ENCODE results near the gene IQCE. TPM values are rescaled to one million over a fixed set of nuclear protein-coding genes. Genes with fewer than 3 reads are reported as not detected.

The IQCE gene
- total RNA-seq, 1 experiment from 2014 or later, result 0.93 TPM

DNA sequence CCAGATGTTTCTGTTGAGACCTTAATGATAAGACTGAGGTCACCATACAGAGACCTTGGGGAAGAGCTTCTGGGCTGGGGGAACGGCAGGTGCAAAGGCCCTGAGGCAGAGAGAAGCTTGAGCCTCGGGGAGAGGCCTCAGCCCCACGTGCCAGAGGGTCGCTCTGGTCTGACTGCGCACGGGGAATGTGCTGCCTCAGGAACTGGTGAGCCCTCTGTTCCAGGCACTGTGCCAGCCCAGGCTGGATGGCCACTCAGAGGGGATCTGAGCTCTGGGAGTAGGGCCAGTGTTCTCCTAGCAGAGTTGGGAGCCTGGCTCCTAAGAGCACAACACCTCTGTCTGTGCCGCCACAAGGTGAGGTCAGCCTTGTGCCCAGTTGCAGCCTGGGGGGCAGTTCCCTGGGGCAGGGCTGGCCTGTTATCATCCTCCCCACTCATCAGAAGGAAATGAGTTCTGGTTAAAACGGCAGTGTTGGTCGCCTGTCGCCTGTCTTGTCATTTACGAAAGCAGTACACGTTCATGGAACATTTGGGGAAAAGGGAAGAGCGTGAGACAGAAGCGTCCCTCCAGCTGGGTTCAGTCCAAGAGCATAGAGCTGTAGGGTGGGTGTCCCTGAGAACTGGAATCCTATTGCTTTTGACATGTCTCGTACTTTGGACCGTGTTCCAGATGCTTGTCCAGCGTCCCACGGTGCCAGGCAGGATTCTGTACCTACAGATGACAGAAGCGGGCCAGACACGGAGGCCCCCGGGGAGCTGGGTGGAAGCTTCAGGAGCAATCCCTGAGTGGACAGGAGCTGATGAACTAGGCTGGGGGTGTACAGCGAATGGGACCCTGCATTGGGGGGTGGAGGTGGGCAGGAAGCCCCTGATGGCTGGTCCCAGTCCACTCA lies 77.3 kb downstream of the IQCE start:
- no peak overlapping the region for H3K4me3 ChIP-seq (ENCODE audit: low read length)

DNA sequence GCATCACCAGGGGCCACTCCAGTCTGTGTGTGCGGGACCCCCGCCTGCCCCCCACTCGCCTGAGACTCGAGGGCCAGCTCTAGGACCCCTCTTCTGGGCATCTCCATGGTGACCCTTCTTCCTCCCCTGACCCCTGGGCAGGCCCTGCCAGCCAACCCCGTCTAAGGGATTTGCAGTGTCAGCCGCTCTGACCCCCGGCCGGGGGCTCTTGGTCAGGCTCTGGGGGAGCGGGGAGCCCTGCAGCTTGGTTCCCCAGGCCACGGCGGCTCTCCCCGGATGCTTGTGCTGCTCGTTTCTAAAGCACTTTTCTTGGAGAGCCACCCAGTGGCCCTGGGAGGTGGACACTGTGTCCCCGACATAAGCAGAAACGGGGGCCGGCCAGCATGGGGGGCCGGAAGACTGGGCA lies 78.3 kb downstream of the IQCE start:
- Histone ChIP-seq H3K27ac (ENCODE audit: low read length) (no peak overlapping the region), H3K9ac (ENCODE audit: low read length) (no peak overlapping the region), H3K9me3 (ENCODE audit: low read length) (no peaks in the 10 kb centered on the region), H3K79me2 (ENCODE audit: low read length) (no peaks in the 10 kb centered on the region), H2AFZ (ENCODE audit: low read length) (no peak overlapping the region), H3K36me3 (ENCODE audit: insufficient read depth, low read length) (no peaks in the 10 kb centered on the region), H3K9me2 (replicated peaks; ENCODE audit: insufficient read depth, low read length) (no peaks in the 10 kb centered on the region), H3K27me3 (ENCODE audit: low read length) (no peaks in the 10 kb centered on the region), H3K4me1 (ENCODE audit: low read length) (peaks cover 18% of the 10 kb centered on the region), H3K4me2 (ENCODE audit: low read depth, low read length, poor library complexity, severe bottlenecking) (no peak overlapping the region), H3K4me3 (ENCODE audit: low read length) (no peak overlapping the region), H4K20me1 (ENCODE audit: insufficient read depth, low read depth, low read length) (peaks cover 13% of the 10 kb centered on the region; the same call in 1 of the 2 replicates)
- no peak for DNase-seq

More for the DNA sequence above, 77.3 kb downstream of the IQCE start:
- Histone ChIP-seq H3K9me2 (replicated peaks; ENCODE audit: insufficient read depth, low read length) (no peaks in the 10 kb centered on the region), H3K4me1 (ENCODE audit: low read length) (peaks cover 23% of the 10 kb centered on the region), H3K79me2 (ENCODE audit: low read length) (no peaks in the 10 kb centered on the region), H3K36me3 (ENCODE audit: insufficient read depth, low read length) (no peaks in the 10 kb centered on the region), H3K27ac (ENCODE audit: low read length) (no peak overlapping the region), H3K4me2 (ENCODE audit: low read depth, low read length, poor library complexity, severe bottlenecking) (no peak overlapping the region), H4K20me1 (ENCODE audit: insufficient read depth, low read depth, low read length) (peaks cover 11% of the 10 kb centered on the region; the same call in 1 of the 2 replicates), H3K9me3 (ENCODE audit: low read length) (no peaks in the 10 kb centered on the region), H3K27me3 (ENCODE audit: low read length) (no peaks in the 10 kb centered on the region), H3K9ac (ENCODE audit: low read length) (no peak overlapping the region), H2AFZ (ENCODE audit: low read length) (no peak overlapping the region)
- DNase-seq, result no peak

- no peaks in the 10 kb centered on the region for H3K9me2 ChIP-seq (replicated peaks; ENCODE audit: insufficient read depth, low read length)
- no peak overlapping the region for H3K9ac ChIP-seq (ENCODE audit: low read length)
- H3K9me3 ChIP-seq (ENCODE audit: low read length), result no peaks in the 10 kb centered on the region
- H3K27me3 ChIP-seq (ENCODE audit: low read length), result no peaks in the 10 kb centered on the region
- no peaks in the 10 kb centered on the region for H3K79me2 ChIP-seq (ENCODE audit: low read length)
- no peaks in the 10 kb centered on the region for H3K36me3 ChIP-seq (ENCODE audit: insufficient read depth, low read length)
- peaks cover 12% of the 10 kb centered on the region for H3K4me1 ChIP-seq (ENCODE audit: low read length)
- H3K4me2 ChIP-seq (ENCODE audit: low read depth, low read length, poor library complexity, severe bottlenecking), result no peak overlapping the region
- no peak overlapping the region for H3K4me3 ChIP-seq (ENCODE audit: low read length)
- no peak overlapping the region for H3K27ac ChIP-seq (ENCODE audit: low read length)
- H4K20me1 ChIP-seq (ENCODE audit: insufficient read depth, low read depth, low read length), result peaks cover 8% of the 10 kb centered on the region; the same call in 1 of the 2 replicates
- no peak for DNase-seq
- H2AFZ ChIP-seq (ENCODE audit: low read length), result no peak overlapping the region
Observed at GRCh38 chr7:2637505-2638223, 78.9 kb downstream of the IQCE start.

GRCh38 chr7:2638224-2638991 lies 79.6 kb downstream of the IQCE start:
- H3K79me2 ChIP-seq (ENCODE audit: low read length), result no peaks in the 10 kb centered on the region
- no peak overlapping the region for H3K27ac ChIP-seq (ENCODE audit: low read length)
- H3K27me3 ChIP-seq (ENCODE audit: low read length), result no peaks in the 10 kb centered on the region
- no peak overlapping the region for H2AFZ ChIP-seq (ENCODE audit: low read length)
- no peak overlapping the region for H3K4me3 ChIP-seq (ENCODE audit: low read length)
- no peak for DNase-seq
- H3K9me3 ChIP-seq (ENCODE audit: low read length), result no peaks in the 10 kb centered on the region
- H3K9me2 ChIP-seq (replicated peaks; ENCODE audit: insufficient read depth, low read length), result no peaks in the 10 kb centered on the region
- no peak overlapping the region for H3K4me2 ChIP-seq (ENCODE audit: low read depth, low read length, poor library complexity, severe bottlenecking)
- H3K4me1 ChIP-seq (ENCODE audit: low read length), result peaks cover 5% of the 10 kb centered on the region; the same call in 1 of the 2 replicates
- H4K20me1 ChIP-seq (ENCODE audit: insufficient read depth, low read depth, low read length), result peaks cover 3% of the 10 kb centered on the region; the same call in 1 of the 2 replicates
- no peaks in the 10 kb centered on the region for H3K36me3 ChIP-seq (ENCODE audit: insufficient read depth, low read length)
- H3K9ac ChIP-seq (ENCODE audit: low read length), result no peak overlapping the region

DNA sequence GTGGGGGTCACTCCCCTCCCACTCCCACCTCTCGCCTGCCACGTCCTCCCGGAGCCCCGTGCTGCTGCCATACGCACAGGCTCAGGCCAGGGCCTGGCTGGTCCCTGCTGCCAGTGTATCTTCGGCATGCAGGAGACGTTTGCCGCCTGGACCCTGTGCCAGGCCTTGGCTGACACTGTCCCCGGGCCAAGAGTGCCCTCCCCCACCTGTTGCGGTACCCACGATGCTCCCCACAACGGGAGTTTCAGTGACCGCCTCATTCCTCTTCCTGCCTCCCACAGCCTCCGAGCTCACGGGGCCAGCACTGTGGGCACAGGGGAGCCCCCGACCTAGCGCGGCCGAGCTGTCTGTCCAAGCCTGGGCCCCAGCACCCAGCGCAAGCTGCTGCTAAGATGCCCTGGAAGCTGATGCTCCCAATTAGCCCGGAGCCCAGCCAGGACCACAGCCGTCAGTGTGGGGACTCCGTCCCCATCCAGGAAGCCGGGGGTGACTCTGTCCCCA lies 80.5 kb downstream of the IQCE start:
- Histone ChIP-seq H3K27me3 (ENCODE audit: low read length) (no peaks in the 10 kb centered on the region), H3K9me3 (ENCODE audit: low read length) (no peaks in the 10 kb centered on the region), H3K27ac (ENCODE audit: low read length) (no peak overlapping the region), H3K36me3 (ENCODE audit: insufficient read depth, low read length) (no peaks in the 10 kb centered on the region), H3K79me2 (ENCODE audit: low read length) (no peaks in the 10 kb centered on the region), H3K9me2 (replicated peaks; ENCODE audit: insufficient read depth, low read length) (no peaks in the 10 kb centered on the region), H3K4me1 (ENCODE audit: low read length) (peaks cover 5% of the 10 kb centered on the region; the same call in 1 of the 2 replicates), H2AFZ (ENCODE audit: low read length) (no peak overlapping the region), H3K9ac (ENCODE audit: low read length) (no peak overlapping the region), H3K4me2 (ENCODE audit: low read depth, low read length, poor library complexity, severe bottlenecking) (no peak overlapping the region), H3K4me3 (ENCODE audit: low read length) (no peak overlapping the region), H4K20me1 (ENCODE audit: insufficient read depth, low read depth, low read length) (peaks cover 3% of the 10 kb centered on the region; the same call in 1 of the 2 replicates)
- no peak for DNase-seq

DNA sequence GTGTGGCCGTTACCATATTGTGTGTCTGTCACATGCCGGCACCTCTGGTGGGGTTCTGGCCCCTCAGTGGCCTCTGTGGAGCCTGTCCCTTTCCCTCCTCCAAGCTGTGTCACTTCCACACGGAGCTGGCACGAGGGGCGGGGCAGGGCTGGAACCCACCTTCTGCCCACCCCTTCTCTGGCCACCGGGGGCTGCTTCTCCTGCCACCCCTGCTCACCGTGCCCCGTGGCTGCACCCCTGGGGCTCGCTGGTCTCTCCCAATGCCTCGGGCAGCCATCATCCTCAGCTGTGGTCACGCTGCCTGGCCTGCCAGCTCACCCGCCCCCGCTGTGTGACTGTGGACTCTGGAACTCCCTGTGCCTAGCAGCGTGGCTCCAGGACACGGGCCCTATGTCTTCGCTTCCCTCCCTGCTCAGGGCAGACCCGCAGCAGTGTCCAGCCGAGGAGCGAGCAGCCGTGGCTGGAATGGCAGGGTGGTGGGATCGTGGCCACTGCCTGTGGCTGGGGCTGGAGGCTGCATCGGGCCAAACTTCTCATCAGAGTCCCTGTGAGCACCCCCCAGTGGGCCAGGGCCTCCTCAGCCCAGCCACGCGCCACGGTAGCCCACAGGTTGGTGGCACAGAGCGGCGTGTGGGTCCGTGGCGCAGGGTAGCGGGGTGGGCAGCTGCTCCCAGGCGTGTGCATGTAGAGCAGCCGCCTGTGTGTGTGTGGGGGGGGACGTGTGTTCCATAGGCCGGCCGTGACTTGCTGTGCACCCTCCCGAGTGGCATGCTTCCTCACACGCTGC lies 81.1 kb downstream of the IQCE start:
- H3K36me3 ChIP-seq (ENCODE audit: insufficient read depth, low read length), result no peaks in the 10 kb centered on the region
- H3K9ac ChIP-seq (ENCODE audit: low read length), result no peak overlapping the region
- H3K27me3 ChIP-seq (ENCODE audit: low read length), result no peaks in the 10 kb centered on the region
- H3K79me2 ChIP-seq (ENCODE audit: low read length), result no peaks in the 10 kb centered on the region
- H4K20me1 ChIP-seq (ENCODE audit: insufficient read depth, low read depth, low read length), result peaks cover 3% of the 10 kb centered on the region; the same call in 1 of the 2 replicates
- no peaks in the 10 kb centered on the region for H3K9me2 ChIP-seq (replicated peaks; ENCODE audit: insufficient read depth, low read length)
- H3K4me1 ChIP-seq (ENCODE audit: low read length), result peaks cover 9% of the 10 kb centered on the region
- DNase-seq, result no peak
- H3K4me3 ChIP-seq (ENCODE audit: low read length), result no peak overlapping the region
- no peak overlapping the region for H3K27ac ChIP-seq (ENCODE audit: low read length)
- H2AFZ ChIP-seq (ENCODE audit: low read length), result no peak overlapping the region
- H3K9me3 ChIP-seq (ENCODE audit: low read length), result no peaks in the 10 kb centered on the region
- no peak overlapping the region for H3K4me2 ChIP-seq (ENCODE audit: low read depth, low read length, poor library complexity, severe bottlenecking)

DNA sequence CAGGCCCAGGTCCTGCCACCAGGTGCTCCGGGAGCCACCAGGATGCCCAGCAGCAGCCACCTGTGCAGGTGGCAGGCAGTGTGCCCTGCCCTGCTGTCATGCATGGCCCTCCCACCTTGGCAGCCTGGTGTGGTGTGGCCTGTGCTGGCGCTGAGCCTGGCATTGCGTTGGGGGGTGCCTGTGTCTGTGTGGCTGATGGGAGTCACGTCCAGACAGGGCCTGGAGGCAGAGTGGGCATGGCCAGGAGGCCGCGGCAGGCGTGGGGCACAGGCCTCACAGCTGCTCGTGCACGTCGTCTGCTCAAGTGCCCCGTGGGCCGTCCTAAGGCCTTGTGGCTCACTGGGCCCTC lies 81.7 kb downstream of the IQCE start:
- H3K9me3 ChIP-seq (ENCODE audit: low read length), result no peaks in the 10 kb centered on the region
- peaks cover 3% of the 10 kb centered on the region; the same call in 1 of the 2 replicates for H4K20me1 ChIP-seq (ENCODE audit: insufficient read depth, low read depth, low read length)
- H3K79me2 ChIP-seq (ENCODE audit: low read length), result no peaks in the 10 kb centered on the region
- no peaks in the 10 kb centered on the region for H3K9me2 ChIP-seq (replicated peaks; ENCODE audit: insufficient read depth, low read length)
- H3K4me3 ChIP-seq (ENCODE audit: low read length), result no peak overlapping the region
- H3K9ac ChIP-seq (ENCODE audit: low read length), result no peak overlapping the region
- H3K27ac ChIP-seq (ENCODE audit: low read length), result no peak overlapping the region
- peaks cover 15% of the 10 kb centered on the region for H3K4me1 ChIP-seq (ENCODE audit: low read length)
- no peak for DNase-seq
- no peaks in the 10 kb centered on the region for H3K27me3 ChIP-seq (ENCODE audit: low read length)
- no peak overlapping the region for H2AFZ ChIP-seq (ENCODE audit: low read length)
- no peaks in the 10 kb centered on the region for H3K36me3 ChIP-seq (ENCODE audit: insufficient read depth, low read length)
- H3K4me2 ChIP-seq (ENCODE audit: low read depth, low read length, poor library complexity, severe bottlenecking), result no peak overlapping the region
